ENCODE results near the gene NBEA. TPM values are rescaled to one million over a fixed set of nuclear protein-coding genes. Genes with fewer than 3 reads are reported as not detected.
"Not testable (repeated sequence)": the region's sequence is repeated elsewhere in the genome, so short reads cannot be mapped to it uniquely, and the experiment has no call there.

Gene NBEA
- total RNA-seq, 4 donors from 2014 or later, result 21.5 to 60.4 (median 27.9) TPM

- 77 to 84% methylated on average over 2 of the region's 2 CpGs for WGBS, 2 donors
- TF ChIP-seq CTCF (IDR thresholded peaks at IDR 0.05), result no peak
- no peak for TF ChIP-seq POLR2A (IDR thresholded peaks at IDR 0.05)
- Histone ChIP-seq H3K4me3 (replicated peaks in 1 of 3) (no peak overlapping the region), H3K27ac (no peak overlapping the region), H3K4me1 (no peaks in the 10 kb centered on the region), H3K9me3 (no peaks in the 10 kb centered on the region), H3K27me3 (no peaks in the 10 kb centered on the region), H3K36me3 (no peaks in the 10 kb centered on the region)
- intact Hi-C loops (cut with DNase I), result no loop called here
- DNase-seq, result no peak
Observed at GRCh38 chr13:35393886-35394285, 451.8 kb downstream of the NBEA start.

- H3K4me1 ChIP-seq; H3K36me3 ChIP-seq; H3K27ac ChIP-seq; intact Hi-C loops (cut with DNase I); DNase-seq; H3K4me3 ChIP-seq (replicated peaks in 1 of 3); H3K9me3 ChIP-seq; H3K27me3 ChIP-seq: not testable (repeated sequence)
- WGBS, 2 donors, result 95 to 98% methylated on average over 2 of the region's 2 CpGs
Observed at GRCh38 chr13:35408285-35408684, 466.2 kb downstream of the NBEA start.

GRCh38 chr13:35411059-35411744 is 469.1 kb downstream of the NBEA start:
- Histone ChIP-seq H3K27me3 (no peaks in the 10 kb centered on the region), H3K4me3 (replicated peaks in 1 of 3) (no peak overlapping the region), H3K36me3 (no peaks in the 10 kb centered on the region), H3K27ac (no peak overlapping the region), H3K9me3 (no peaks in the 10 kb centered on the region), H3K4me1 (no peaks in the 10 kb centered on the region)
- intact Hi-C loops (cut with DNase I), result no loop called here
- TF ChIP-seq CTCF (IDR thresholded peaks at IDR 0.05) (no peak), POLR2A (IDR thresholded peaks at IDR 0.05) (no peak)
- no peak for DNase-seq
- WGBS, 2 donors, result 83 to 97% methylated on average over 2 of the region's 2 CpGs

GRCh38 chr13:35448465-35448864 is 506.4 kb downstream of the NBEA start:
- no peaks in the 10 kb centered on the region for H3K27me3 ChIP-seq
- no peak for DNase-seq
- H3K4me1 ChIP-seq, result no peaks in the 10 kb centered on the region
- WGBS, 2 donors, result 55 to 71% methylated on average over 1 of the region's 1 CpG
- no peak overlapping the region for H3K4me3 ChIP-seq (replicated peaks in 1 of 3)
- H3K9me3 ChIP-seq, result no peaks in the 10 kb centered on the region
- TF ChIP-seq POLR2A (IDR thresholded peaks at IDR 0.05), result no peak
- TF ChIP-seq CTCF (IDR thresholded peaks at IDR 0.05), result no peak
- H3K36me3 ChIP-seq, result no peaks in the 10 kb centered on the region
- no peak overlapping the region for H3K27ac ChIP-seq
- intact Hi-C loops (cut with DNase I), result no loop called here

GRCh38 chr13:35449821-35450220 is 507.8 kb downstream of the NBEA start:
- no peak for DNase-seq
- intact Hi-C loops (cut with DNase I), result no loop called here

More at GRCh38 chr13:35449821-35450220, 507.8 kb downstream of the NBEA start:
- no peak overlapping the region for H3K4me3 ChIP-seq (replicated peaks in 1 of 3)
- H3K27ac ChIP-seq, result no peak overlapping the region
- TF ChIP-seq POLR2A (IDR thresholded peaks at IDR 0.05), result no peak
- TF ChIP-seq CTCF (IDR thresholded peaks at IDR 0.05), result no peak
- no peaks in the 10 kb centered on the region for H3K36me3 ChIP-seq
- no peaks in the 10 kb centered on the region for H3K27me3 ChIP-seq
- no peaks in the 10 kb centered on the region for H3K9me3 ChIP-seq
- no peaks in the 10 kb centered on the region for H3K4me1 ChIP-seq
- 89 to 93% methylated on average over 2 of the region's 2 CpGs for WGBS, 2 donors

All from thyroid gland (tissue), 4 donors.